PC-3 (cell line): ENCODE measurements around the gene CAMTA1. TPM values are rescaled to one million over a fixed set of nuclear protein-coding genes. Genes with fewer than 3 reads are reported as not detected.

ENCODE experiments used
- ATAC-seq: fragments of 200-7000 bp; cut with Tn5 transposase; 2 replicates; pipeline ENCODE4 v1.9.1; 2020; ENCODE audit warnings: mild to moderate bottlenecking, moderate library complexity
- BruUV-seq: library from RNA; stranded (reverse); fragments of 400-500 nt; replicated peaks from 2 replicates; lab custom pipeline; 2021; lab: Mats Ljungman, UMichigan
- CTCF ChIA-PET: fragments of 300-600 bp; sonication (Branson Sonifier 250); formaldehyde crosslinking; loops from one replicate; lab custom pipeline; 2022; ENCODE audit warnings: antibody characterized with exemption; lab: Charles Lee
- POLR2A ChIA-PET: fragments of 300-600 bp; sonication (Branson Sonifier 250); formaldehyde crosslinking; loops from one replicate; lab custom pipeline; 2022; ENCODE audit warnings: antibody characterized with exemption; ENCODE audit not compliant: unreplicated experiment; lab: Charles Lee
- DNase-seq: peaks from one replicate; pipeline ENCODE4 v3.0.0-alpha.2; 2015
- H2AFZ ChIP-seq: fragments of 300-600 bp; sonication (generic); 2 replicates; pipeline ENCODE4 v1.6.0; 2016; ENCODE audit warnings: antibody characterized with exemption, low read length
- H3F3A ChIP-seq: fragments of 300-600 bp; sonication (generic); one replicate; pipeline ENCODE4 v1.6.0; 2017; ENCODE audit warnings: antibody characterized with exemption, low read length, control low read depth, mild to moderate bottlenecking; ENCODE audit not compliant: unreplicated experiment
- H3K27ac ChIP-seq: fragments of 300-600 bp; sonication (generic); 2 replicates; pipeline ENCODE4 v1.5.1; 2016; ENCODE audit warnings: mild to moderate bottlenecking, low read length
- H3K27me3 ChIP-seq: fragments of 300-600 bp; sonication (generic); 2 replicates; pipeline ENCODE4 v1.6.1; 2016; ENCODE audit warnings: low read length, mixed read lengths
- H3K36me3 ChIP-seq: fragments of 300-600 bp; sonication (generic); 2 replicates; pipeline ENCODE4 v1.6.1; 2016; ENCODE audit warnings: low read depth, mixed run types, low read length, mixed read lengths
- H3K4me1 ChIP-seq: fragments of 300-600 bp; sonication (generic); 2 replicates; pipeline ENCODE4 v1.5.1; 2016; ENCODE audit warnings: low read length; ENCODE audit not compliant: insufficient read depth
- H3K4me2 ChIP-seq: fragments of 300-600 bp; sonication (generic); 2 replicates; pipeline ENCODE4 v1.6.0; 2016; ENCODE audit warnings: low read length
- H3K4me3 ChIP-seq: fragments of 300-600 bp; sonication (generic); 2 replicates; pipeline ENCODE4 v1.5.1; 2016; ENCODE audit warnings: mild to moderate bottlenecking, low read length, mixed read lengths
- H3K79me2 ChIP-seq: fragments of 300-600 bp; sonication (generic); 2 replicates; pipeline ENCODE4 v1.6.1; 2017; ENCODE audit warnings: low read length, mixed read lengths
- H3K9ac ChIP-seq: fragments of 300-600 bp; sonication (generic); 2 replicates; pipeline ENCODE4 v1.6.0; 2016; ENCODE audit warnings: mild to moderate bottlenecking, low read length
- H3K9me2 ChIP-seq: fragments of 300-600 bp; sonication (generic); replicated peaks from 2 replicates; pipeline ENCODE4 v1.6.1; 2016; ENCODE audit warnings: mixed run types, low read length, mixed read lengths
- H3K9me3 ChIP-seq: fragments of 300-600 bp; sonication (generic); 2 replicates; pipeline ENCODE4 v1.6.1; 2016; ENCODE audit warnings: low read length, mixed read lengths
- H4K20me1 ChIP-seq: fragments of 300-600 bp; sonication (generic); 2 replicates; pipeline ENCODE4 v1.6.1; 2016; ENCODE audit warnings: low read length, mixed read lengths
- CTCF ChIP-seq: fragments of 300-600 bp; sonication (generic); conservative IDR thresholded peaks from 2 replicates; pipeline ENCODE4 v1.5.1; 2017; ENCODE audit warnings: antibody characterized with exemption, low read depth, mild to moderate bottlenecking, low read length
- EZH2 ChIP-seq: fragments of 300-600 bp; sonication (generic); IDR thresholded peaks from one replicate; pipeline ENCODE4 v1.6.1; 2017; ENCODE audit warnings: antibody characterized with exemption, mild to moderate bottlenecking, low read length; ENCODE audit not compliant: unreplicated experiment
- EZH2phosphoT487 ChIP-seq: fragments of 300-600 bp; sonication (generic); IDR thresholded peaks from 2 replicates; pipeline ENCODE4 v1.6.1; 2018; ENCODE audit warnings: mild to moderate bottlenecking, antibody characterized with exemption, low read length, borderline replicate concordance
- intact Hi-C: fragments of 100-400 bp; cut with micrococcal nuclease; formaldehyde crosslinking; loops from 2 replicates; pipeline ENCODE4 v1.9.0; 2023
- total RNA-seq: library from RNA; depleted of rRNA; stranded (reverse); fragments of >200 nt; gene quantifications from 2 replicates; pipeline ENCODE4 v1.2.3, GENCODE V29; 2014

The CAMTA1 gene
- total RNA-seq, 1 experiment from 2014 or later, result 40.8 TPM

- Histone ChIP-seq H3K36me3 (no peaks in the 10 kb centered on the region), H3F3A (no peaks in the 10 kb centered on the region), H3K4me3 (no peak overlapping the region), H2AFZ (no peak overlapping the region), H4K20me1 (no peaks in the 10 kb centered on the region), H3K9ac (no peak overlapping the region), H3K9me2 (no peaks in the 10 kb centered on the region), H3K27me3 (peaks cover 51% of the 10 kb centered on the region), H3K9me3 (no peaks in the 10 kb centered on the region), H3K4me2 (no peak overlapping the region), H3K4me1 (no peaks in the 10 kb centered on the region), H3K27ac (no peak overlapping the region), H3K79me2 (no peaks in the 10 kb centered on the region)
- CTCF ChIA-PET, result no interaction called here
- DNase-seq (no peak), ATAC-seq (no peak)
- POLR2A ChIA-PET, result interaction anchor here (0.6 kb wide), 1 partner anchor 148 kb away, joined by 3 read pairs; no protein-coding TSS in a partner anchor
- no TSS peak for BruUV-seq
- intact Hi-C loops, result no loop called here
- TF ChIP-seq EZH2 (no peak), EZH2phosphoT487 (no peak), CTCF (no peak)
Measured at GRCh38 chr1:7441143-7441841, 656.0 kb downstream of the CAMTA1 start.

GRCh38 chr1:7442036-7442435, 656.8 kb downstream of the CAMTA1 start:
- Histone ChIP-seq H3K9ac (no peak overlapping the region), H3K79me2 (no peaks in the 10 kb centered on the region), H2AFZ (no peak overlapping the region), H4K20me1 (no peaks in the 10 kb centered on the region), H3K9me3 (no peaks in the 10 kb centered on the region), H3K27me3 (peaks cover 46% of the 10 kb centered on the region), H3F3A (no peaks in the 10 kb centered on the region), H3K4me1 (no peaks in the 10 kb centered on the region), H3K9me2 (no peaks in the 10 kb centered on the region), H3K36me3 (no peaks in the 10 kb centered on the region), H3K27ac (no peak overlapping the region), H3K4me2 (no peak overlapping the region), H3K4me3 (no peak overlapping the region)
- TF ChIP-seq EZH2phosphoT487, result no peak
- no peak for TF ChIP-seq CTCF
- TF ChIP-seq EZH2, result no peak
- DNase-seq, result no peak
- POLR2A ChIA-PET, result no interaction called here
- no TSS peak for BruUV-seq
- no peak for ATAC-seq
- CTCF ChIA-PET, result no interaction called here
- intact Hi-C loops, result no loop called here

- H3K27ac ChIP-seq, result no peak overlapping the region
- intact Hi-C loops, result no loop called here
- no peak overlapping the region for H3K4me3 ChIP-seq
- no TSS peak for BruUV-seq
- DNase-seq (no peak), ATAC-seq (no peak)
- no peaks in the 10 kb centered on the region for H4K20me1 ChIP-seq
- H3K79me2 ChIP-seq, result no peaks in the 10 kb centered on the region
- TF ChIP-seq CTCF, result no peak
- ChIA-PET CTCF (no interaction called here), POLR2A (no interaction called here)
- no peaks in the 10 kb centered on the region for H3F3A ChIP-seq
- H3K27me3 ChIP-seq, result peaks cover 46% of the 10 kb centered on the region
- no peak overlapping the region for H3K4me2 ChIP-seq
- no peak overlapping the region for H2AFZ ChIP-seq
- H3K9me2 ChIP-seq, result no peaks in the 10 kb centered on the region
- no peaks in the 10 kb centered on the region for H3K36me3 ChIP-seq
- no peak overlapping the region for H3K9ac ChIP-seq
- no peaks in the 10 kb centered on the region for H3K4me1 ChIP-seq
- no peaks in the 10 kb centered on the region for H3K9me3 ChIP-seq
Measured at GRCh38 chr1:7442918-7443317, 657.7 kb downstream of the CAMTA1 start.
